Measurements from ENCODE around the gene SCFD2.

The SCFD2 gene

DNA sequence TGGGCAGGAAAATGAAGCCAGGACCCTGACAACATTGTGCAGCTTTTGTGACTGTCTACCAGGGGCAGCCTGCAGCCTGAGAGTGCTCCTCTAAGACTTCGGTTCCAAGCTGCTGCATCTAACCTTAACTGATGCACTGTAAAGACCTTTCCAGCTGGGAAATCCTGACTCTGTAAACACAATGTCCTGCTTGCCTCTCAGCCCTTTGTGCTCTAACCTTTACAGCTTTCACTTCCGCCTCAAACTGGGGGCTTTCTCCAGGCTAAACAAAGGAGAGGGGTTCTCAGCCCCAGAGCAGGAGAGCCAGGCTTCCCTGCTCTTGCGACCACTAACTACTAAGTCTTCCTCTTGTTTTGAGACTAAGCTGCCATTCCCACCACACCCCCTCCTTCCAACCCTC lies 523.1 kb downstream of the SCFD2 start:
- Mint-ChIP-seq H3K27me3 (ENCODE audit: low read depth, poor library complexity) (no peaks in the 10 kb centered on the region), H3K27ac (peak overlapping the region; percentile 97), H3K9me3 (no peaks in the 10 kb centered on the region), H3K4me3 (no peak overlapping the region), H3K4me1 (peaks cover 67% of the 10 kb centered on the region), H3K36me3 (ENCODE audit: low read depth) (no peaks in the 10 kb centered on the region)
- TF ChIP-seq, protein P1, sequence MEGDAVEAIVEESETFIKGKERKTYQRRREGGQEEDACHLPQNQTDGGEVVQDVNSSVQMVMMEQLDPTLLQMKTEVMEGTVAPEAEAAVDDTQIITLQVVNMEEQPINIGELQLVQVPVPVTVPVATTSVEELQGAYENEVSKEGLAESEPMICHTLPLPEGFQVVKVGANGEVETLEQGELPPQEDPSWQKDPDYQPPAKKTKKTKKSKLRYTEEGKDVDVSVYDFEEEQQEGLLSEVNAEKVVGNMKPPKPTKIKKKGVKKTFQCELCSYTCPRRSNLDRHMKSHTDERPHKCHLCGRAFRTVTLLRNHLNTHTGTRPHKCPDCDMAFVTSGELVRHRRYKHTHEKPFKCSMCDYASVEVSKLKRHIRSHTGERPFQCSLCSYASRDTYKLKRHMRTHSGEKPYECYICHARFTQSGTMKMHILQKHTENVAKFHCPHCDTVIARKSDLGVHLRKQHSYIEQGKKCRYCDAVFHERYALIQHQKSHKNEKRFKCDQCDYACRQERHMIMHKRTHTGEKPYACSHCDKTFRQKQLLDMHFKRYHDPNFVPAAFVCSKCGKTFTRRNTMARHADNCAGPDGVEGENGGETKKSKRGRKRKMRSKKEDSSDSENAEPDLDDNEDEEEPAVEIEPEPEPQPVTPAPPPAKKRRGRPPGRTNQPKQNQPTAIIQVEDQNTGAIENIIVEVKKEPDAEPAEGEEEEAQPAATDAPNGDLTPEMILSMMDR (IDR thresholded peaks at IDR 0.05) = no peak
- DNase-seq = no peak

DNA sequence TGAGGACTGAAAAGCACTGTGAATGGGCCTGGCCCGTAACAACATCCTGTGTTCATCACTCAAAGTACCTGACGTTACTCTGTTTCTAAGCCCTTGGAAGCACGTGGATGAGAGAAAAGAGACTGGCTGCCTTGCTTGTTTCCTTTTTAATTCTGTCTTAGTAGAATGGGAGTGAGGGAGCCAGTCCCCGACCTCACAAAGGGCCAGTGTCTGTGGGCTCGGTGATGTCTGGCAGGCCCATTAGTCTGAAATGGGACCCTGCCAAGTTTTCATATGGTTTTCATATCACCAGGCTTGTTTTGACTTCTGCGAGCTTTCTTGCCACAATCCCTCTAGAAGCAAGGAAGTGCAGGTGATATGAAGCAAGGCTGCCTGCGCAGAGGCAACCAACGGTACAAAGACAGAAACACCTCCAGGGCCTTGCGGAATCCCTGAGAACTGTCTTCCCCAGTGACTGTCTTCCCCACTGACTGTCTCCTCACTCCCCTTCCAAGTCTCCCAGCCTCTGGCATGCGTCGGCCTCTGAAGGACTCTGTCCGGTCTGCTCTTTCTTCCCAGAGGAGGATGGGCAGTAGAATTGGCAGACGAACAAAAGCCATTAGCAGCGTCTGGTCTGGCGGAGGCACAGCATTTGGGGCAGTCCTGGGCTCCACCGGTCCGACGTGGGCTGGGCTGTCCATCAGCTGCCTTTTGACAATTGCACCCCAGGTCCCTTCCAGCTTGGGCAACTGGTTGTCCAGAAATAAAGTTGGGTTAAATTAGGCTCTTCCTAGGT lies 524.0 kb downstream of the SCFD2 start:
- TF ChIP-seq, protein P1 (IDR thresholded peaks at IDR 0.05) = no peak
- Mint-ChIP-seq H3K27me3 (ENCODE audit: low read depth, poor library complexity) (peaks cover 2% of the 10 kb centered on the region), H3K9me3 (no peaks in the 10 kb centered on the region), H3K4me1 (peaks cover 68% of the 10 kb centered on the region), H3K4me3 (no peak overlapping the region), H3K27ac (peak overlapping the region; percentile 64), H3K36me3 (ENCODE audit: low read depth) (no peaks in the 10 kb centered on the region)
- DNase-seq = no peak

DNA sequence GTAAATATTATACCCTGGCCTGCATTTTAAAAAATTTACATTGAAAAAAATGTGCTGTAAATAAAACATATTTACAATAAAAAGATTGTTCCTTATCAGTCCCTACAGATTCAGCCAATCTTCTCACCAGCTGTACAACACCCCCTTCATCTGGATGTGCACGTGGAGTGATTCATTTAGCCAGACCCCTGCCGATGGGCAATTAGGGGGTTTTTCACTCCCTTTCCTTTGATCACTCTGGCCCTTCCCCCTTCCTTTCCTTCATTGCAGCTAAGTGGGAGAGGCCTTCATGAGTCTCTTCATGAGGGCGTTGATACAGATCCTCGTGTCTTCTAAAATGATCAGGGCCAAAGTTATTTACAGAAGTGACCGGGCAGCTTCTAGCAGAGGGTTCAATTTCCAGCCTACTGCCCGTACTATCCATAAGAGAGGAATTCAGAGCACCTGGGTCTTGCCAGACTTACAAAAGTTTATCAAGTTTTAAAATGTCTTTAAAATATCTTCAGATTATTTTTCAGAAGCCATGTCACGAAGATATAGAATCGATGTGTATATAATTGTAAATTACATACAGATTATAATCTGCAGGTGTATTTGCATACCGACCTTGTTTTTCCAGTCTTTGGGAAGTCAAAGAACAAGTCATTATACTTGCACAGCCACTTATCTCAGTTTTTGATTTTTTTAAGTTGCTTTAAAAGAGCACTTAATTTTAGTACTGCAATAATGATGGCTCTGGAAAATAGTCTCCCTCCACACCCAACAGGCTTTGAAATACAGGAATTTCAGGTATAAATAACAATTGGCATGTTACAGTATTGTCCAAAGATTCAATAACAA lies 525.1 kb downstream of the SCFD2 start:
- Mint-ChIP-seq H3K27me3 (ENCODE audit: low read depth, poor library complexity) (peaks cover 3% of the 10 kb centered on the region), H3K4me1 (peaks cover 70% of the 10 kb centered on the region), H3K4me3 (no peak overlapping the region), H3K9me3 (no peaks in the 10 kb centered on the region), H3K27ac (peak overlapping the region; percentile 74), H3K36me3 (ENCODE audit: low read depth) (no peaks in the 10 kb centered on the region)
- TF ChIP-seq, protein P1 (IDR thresholded peaks at IDR 0.05) = no peak
- DNase-seq = no peak

DNA sequence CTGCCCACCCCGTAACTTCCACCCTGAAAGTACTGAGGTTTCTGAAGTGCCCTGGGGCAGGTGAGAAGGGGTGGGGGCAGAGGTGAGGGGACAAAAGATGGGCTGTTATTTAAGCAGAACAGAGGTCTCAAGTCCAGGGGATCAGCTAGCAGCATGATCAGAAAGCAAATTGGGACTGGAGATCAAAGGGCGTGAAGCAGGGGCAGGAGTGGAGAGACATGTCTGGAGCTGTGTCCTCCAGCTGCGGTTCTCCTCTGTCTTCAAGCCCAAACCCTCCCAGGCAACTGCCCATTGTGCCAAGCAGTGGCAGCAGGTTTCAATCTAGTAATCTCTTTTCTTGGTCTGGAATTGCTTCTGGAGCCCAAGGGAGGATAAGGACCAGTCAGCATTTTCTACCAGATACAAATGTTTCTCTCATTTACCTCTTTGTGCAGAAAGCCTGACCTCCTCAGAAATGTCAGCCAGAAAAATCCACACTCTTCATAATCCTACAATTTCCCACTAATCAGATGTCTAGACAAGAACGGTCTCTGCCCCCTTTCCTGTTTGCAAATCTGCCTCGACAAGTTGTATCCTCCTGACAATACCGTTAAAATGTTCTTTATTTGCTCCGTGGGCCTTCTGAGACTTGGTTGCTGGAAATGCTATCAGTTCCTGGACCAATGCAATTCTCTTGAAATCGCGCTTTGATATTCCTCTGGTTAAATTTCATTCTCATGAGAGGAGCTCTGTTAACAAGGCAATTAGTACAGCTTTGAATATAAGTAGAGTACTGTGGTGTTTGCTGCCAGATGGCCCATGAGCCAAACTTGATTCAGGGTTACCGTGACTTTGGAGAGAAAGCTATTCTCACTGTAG lies 526.9 kb downstream of the SCFD2 start:
- Mint-ChIP-seq H3K27ac (no peak overlapping the region), H3K36me3 (ENCODE audit: low read depth) (no peaks in the 10 kb centered on the region), H3K4me1 (peaks cover 67% of the 10 kb centered on the region), H3K4me3 (no peak overlapping the region), H3K27me3 (ENCODE audit: low read depth, poor library complexity) (peaks cover 3% of the 10 kb centered on the region), H3K9me3 (no peaks in the 10 kb centered on the region)
- no peak for DNase-seq
- TF ChIP-seq, protein P1 (IDR thresholded peaks at IDR 0.05) = no peak

DNA sequence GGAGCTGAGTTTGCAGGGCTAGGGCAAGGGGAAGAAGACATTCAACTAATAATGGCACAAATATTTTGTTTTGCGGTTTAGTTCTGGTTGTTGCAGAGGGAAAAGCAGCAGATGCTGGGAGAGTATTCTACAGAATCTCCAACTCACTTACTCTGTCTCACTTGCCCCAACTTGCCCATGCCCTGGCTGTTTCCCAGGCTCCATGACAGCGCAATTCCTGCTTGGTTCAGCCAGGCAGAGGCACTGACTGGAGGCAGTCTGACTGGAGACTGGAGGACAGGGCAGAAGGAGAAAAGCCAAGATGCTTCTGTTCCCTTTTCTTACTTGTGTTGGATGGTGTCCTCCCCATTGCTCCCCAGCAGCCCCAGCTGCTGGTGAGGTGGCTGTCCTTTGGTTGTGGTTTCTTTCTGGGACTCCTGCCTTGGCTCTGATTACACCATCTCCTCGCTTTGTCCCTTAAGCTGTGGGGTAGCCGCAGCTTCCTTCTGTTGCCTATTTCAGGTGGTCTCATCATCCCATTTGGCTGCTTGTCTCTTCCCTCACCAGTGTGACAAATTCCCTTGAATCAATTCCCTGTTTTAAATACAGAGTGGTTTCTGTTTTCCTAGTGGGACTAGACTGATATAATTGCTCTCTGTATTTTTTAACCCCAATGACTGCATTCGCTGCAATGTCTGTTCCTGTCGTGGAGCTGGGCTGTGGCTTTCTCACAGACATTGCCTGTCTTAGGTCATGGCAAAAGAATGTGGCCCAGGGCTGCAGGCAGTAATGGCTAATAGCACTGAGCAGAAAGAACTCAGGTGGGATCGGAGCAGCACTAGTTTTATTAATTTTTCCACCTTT lies 527.9 kb downstream of the SCFD2 start:
- Mint-ChIP-seq H3K36me3 (ENCODE audit: low read depth) (no peaks in the 10 kb centered on the region), H3K27me3 (ENCODE audit: low read depth, poor library complexity) (peaks cover 3% of the 10 kb centered on the region), H3K4me3 (no peak overlapping the region), H3K9me3 (no peaks in the 10 kb centered on the region), H3K27ac (peak overlapping the region; percentile 5), H3K4me1 (peaks cover 57% of the 10 kb centered on the region)
- DNase-seq = no peak
- TF ChIP-seq, protein P1 (IDR thresholded peaks at IDR 0.05) = no peak

All from nephron progenitor cell (in vitro differentiated cells).